CD4-positive, alpha-beta T cell treated with Interleukin-15 for 1 hour (primary cell): ENCODE measurements around the gene FBLN5.

ENCODE experiments used
- DNase-seq: peaks from one replicate; pipeline ENCODE4 v3.0.0-alpha.2; 2020

The FBLN5 gene

DNA sequence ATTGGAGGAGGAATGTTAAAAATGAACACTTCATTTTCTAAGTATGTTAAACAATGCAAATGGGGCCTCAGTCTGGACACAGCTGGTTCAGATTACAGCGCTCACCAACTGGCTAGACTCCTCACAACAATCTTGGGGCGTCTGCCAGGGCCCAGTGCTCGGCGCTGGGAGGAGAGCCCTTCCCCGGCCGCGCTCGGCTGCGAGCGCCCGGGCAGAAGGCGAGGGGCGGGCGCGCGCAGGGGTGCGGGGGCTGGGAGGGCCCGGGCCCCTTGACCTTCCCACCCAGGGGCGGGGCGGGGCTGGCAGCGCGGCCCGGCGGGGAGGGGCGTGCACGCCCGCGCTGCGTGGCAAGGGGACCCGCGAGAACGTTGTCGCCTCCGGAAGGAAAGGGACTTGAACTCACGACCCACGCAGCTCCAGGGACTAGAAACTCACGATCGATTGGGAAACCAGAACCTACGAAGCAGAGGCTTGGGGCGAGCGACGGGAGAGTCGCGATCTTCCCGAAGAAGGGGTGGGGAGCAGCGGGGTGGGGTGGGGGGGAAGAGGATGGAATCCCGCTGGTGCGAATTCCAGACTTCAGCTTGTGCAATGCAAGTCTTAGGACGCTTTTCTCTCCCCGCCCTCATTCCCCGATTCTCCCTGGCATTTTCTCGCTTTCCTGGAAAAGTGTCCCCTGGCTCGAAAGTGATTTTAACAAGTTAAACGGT is at the start of gene FBLN5:
Gene FBLN5, minus strand, starts transcription at position 220 of the 710 bp plus-strand sequence. CDS start 465 bp downstream, outside the sequence.
- DNase-seq: no peak

GRCh38 chr14:91996948-91997371 is 49.5 kb upstream of the FBLN5 start:
- DNase-seq: no peak

DNA sequence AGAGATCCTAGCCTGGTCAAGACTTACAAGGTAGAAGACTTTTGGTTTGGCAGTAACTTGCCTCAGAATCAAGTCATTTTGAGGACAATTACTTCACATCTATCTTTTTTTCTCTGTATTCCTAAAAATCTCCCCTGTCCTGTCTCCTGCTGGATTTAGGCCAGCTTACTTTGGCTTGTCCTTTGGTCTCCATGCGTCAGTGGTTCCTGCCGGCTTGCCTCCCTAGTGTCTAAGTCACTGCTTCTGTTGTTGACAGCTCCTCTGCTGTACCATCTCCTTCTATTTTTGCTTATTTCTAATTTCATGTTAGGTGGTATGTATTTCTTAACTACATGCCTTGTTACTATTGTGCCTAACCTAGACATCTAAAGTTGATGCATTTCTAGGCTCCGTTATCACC is 39.7 kb upstream of the FBLN5 start:
- no peak for DNase-seq

DNA sequence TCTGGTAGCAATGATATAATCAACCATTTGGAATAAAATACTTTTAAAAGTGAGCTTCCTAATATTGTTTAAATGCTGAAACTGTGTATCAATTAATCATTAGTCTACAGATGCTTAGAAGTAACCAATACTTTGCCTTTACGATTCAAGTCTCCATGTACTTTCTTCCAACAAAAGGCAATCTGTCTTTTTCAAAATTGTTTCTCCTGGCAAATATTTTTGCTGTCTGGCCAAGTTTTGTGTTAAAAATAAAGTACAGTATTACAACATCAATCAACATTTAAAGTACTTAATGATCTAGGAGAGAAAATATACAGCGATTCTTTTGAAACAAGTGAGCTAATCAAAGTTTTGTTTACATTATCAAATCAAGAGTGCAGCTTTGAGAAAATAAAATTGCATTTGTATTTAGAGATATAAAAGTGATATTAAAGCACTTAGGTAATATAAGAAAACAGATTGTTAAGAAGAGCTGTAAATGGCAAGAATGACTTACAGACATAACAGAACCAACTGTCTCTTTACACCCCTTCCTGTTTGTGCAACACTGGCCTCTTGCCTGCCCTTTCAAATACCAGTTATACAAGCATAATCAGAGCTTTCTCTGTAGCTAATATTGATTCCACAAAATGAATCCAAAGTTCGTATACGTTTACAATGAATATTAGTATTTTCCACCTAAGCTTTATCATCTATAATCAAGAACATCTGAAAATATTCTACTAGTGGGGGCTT is 38.2 kb upstream of the FBLN5 start:
- DNase-seq: no peak

DNA sequence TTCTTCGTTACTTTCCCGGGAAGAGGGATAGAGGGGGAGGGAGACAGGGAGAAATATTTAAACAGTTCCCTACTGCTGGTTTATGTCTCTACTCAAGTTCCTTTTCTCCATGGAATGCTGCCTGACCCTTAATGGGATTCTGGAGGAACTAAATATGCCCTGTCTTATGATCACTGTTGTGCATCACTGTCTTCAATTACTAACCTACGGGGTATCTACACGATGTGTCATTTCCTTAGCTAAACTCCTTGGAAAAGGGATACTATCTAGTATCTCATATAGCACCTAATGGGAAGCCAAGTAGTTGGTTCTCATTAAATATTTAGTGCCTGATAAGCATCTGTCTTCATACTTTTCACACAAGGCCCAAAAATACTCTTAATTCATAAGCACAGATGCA is 37.5 kb upstream of the FBLN5 start:
- no peak for DNase-seq

DNA sequence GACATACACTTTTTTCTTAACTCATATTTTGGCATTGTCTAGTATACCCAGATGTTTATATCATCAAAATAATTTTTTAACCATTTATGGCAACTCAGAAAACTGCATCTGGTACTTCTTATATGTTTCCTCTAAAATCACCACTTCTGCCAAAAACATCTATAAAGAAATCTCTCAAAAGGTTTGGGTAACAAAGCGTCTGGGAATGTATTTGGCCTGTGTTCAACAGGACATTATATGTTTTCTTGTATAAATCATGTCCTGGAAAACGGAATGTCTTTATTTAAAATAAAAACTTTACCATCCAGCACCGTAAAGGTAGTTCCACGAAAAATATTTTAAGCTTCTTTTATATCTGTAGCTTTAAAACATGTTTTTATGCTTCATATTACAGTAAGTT is 36.1 kb upstream of the FBLN5 start:
- DNase-seq: no peak

DNA sequence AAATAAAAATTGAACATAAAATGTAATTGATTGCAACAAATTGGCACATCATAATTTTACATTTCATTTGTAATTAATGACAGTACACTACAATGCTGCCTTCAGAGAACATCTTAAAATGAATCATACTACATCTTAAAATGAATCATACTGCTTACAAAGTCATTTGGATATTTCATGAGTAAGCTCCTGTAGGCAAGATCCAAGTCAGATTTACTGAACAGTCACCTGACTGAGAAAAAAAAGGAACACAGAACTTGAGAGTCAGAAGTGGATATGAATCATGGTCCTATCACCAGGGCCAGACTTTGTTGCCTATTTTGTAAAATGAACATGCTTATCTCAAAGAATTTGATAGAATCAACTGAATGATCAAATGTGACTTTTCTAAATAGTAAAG is 32.7 kb upstream of the FBLN5 start:
- DNase-seq: no peak

DNA sequence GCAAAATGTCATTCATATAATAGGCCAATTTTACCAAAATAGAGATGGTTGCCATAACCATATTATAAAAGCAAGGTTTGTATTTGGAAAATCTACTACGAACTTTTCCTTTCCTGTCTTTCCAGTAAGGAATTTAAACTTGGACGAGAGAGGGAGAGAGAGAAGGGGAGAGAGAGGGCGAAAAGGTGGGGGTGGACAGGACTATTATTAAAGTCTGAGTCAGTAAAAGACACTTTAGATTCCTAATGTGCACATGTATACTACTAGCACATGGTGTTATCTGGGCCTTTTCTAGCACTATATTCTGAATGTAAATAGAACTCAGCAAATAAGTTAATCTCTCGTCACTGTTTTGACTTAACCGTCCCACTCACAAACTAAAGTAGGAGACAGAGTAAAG is 30.4 kb upstream of the FBLN5 start:
- no peak for DNase-seq

GRCh38 chr14:91975763-91976162 is 28.3 kb upstream of the FBLN5 start:
- no peak for DNase-seq

DNA sequence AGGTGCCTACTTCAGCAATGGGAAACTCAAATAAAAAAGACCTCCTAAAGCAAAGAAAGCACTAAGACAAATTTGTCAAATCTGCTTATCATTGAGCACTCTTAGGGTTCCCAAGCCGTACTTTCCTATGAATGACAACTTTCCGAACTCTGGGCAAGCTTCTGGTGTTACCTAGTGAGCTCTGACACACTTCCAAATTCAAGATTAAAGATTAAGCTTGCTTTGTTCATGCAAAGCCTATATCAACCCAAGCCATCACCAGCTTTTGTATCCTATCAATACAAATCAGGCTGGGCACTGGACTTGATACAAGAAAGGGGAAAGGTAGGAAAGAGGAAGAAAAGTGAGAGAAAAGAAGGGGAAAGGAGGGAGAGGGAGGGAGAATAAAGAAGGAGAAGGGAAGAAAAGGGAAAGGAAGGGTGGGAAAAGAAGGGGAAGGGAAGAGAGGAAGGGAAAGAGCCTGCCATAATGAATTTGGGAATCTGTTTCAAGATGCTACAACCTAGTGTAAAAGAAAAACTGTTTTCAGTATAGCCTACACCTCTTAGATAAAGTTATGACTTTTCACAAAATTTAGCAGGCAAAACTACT is 23.8 kb upstream of the FBLN5 start:
- DNase-seq: no peak

DNA sequence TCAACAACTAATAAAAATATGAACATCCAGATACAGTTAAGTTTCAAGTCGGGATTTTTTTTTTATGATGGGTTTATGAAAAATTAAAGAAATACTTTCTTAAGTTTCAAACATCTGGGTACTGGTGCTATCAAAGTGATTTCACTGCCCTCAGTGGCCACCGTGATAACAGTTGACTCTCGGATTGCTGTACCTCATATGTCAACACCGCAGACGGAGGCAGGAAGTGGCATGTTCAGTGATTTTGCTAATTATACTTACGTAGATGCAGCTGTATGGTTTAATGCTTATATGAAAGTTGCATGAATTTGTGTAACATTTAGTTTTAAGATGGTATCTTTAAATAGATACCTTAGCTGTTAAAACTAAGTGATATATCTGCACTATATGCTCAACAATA is 20.8 kb upstream of the FBLN5 start:
- peak; percentile 39 for DNase-seq

- DNase-seq: no peak
Observed at GRCh38 chr14:91964724-91965123, 17.2 kb upstream of the FBLN5 start.

DNA sequence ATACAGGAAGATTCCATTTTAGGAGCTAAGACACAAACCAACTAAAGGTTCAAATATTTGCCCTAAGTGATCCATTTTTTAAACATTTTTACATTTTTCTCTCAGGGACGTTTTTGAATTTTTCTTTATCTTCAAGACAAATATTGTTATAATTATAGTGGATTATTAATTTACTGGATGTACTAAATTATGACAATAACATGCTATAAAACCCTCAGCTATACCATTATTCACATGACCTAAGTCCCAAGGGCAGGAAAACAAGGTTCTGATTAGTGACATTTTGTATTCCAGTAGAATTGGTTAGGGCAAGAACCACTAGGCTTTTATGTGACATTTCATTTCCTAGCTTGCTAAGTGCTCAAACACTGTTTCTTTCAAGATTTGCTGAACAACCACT is 16.5 kb upstream of the FBLN5 start:
- DNase-seq: no peak

DNA sequence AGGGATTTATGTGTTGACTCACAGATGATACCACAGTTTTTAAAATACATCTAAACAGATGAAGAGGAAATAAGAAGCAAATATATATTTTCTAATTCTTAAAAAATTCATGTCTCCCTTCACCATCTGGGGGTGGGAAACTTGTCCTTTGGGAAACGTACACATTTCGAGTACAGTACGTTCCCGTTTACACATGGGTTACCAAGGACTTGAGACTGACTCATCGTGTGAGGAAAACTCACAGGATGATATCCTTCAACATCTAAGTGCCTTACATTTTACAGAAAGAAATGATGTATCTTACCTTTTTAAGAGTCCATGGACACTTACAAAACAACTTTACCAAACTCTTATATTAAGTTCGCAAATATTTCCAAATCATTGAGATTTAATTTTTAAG is 16.0 kb upstream of the FBLN5 start:
- DNase-seq: no peak

- DNase-seq: no peak
Observed at GRCh38 chr14:91961297-91962220, 14.1 kb upstream of the FBLN5 start.

DNA sequence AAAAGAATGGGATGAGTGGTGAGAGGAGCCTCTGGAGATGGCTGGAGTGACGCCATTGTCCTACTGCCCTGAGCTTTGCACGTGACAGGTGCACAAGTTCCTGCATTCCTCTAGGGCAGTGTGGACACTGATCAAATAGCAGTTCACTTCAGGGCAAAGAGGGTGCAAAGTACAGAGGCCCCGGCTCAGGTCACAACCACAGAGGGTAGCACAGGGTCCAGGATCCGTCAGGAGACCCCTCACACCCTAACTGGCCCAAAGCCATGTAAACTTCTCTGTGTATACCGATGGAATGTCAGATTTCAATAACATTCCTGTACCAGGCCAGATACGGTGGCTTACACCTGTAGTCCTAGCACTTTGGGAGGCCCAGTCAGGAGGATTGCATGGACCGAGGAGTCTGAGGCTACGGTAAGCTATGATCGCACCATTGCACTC is 10.4 kb upstream of the FBLN5 start:
- no peak for DNase-seq

DNA sequence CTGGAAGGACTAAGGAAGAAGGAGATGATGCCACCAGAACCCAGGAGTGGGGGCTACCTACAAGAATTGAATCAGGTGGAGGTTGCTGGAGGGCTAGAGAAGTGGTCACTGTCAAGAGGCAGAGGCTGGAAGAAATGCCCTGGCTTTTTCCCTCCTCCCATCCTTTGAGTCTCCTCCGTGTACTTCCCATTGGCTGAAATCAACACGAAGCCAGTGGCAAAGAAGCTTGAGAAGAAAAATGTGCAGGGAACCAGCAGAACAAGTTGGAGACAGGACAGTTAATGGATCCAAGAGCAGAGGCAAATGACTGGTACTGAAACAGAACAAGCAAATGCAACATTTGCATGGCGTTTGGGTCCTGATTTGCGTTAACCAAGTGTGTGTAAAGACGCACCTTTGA is 9.1 kb upstream of the FBLN5 start:
- no peak for DNase-seq

- DNase-seq: no peak
Observed at GRCh38 chr14:91955168-91955567, 7.7 kb upstream of the FBLN5 start.

GRCh38 chr14:91953170-91953985 is 5.9 kb upstream of the FBLN5 start:
- no peak for DNase-seq

- DNase-seq: no peak
Observed at GRCh38 chr14:91946622-91947474, 646 bp downstream of the FBLN5 start.
